HG02870 (cell line): ENCODE data around the gene LSM5.
A peak's percentile ranks its signal among the peaks of the same experiment; 100 is the strongest.
"Not testable (repeated sequence)": the region's sequence is repeated elsewhere in the genome, so short reads cannot be mapped to it uniquely, and the experiment has no call there.

Source experiments
- ATAC-seq: cut with Tn5 transposase; IDR thresholded peaks from one replicate; pipeline ENCODE4 v1.9.1; 2021; ENCODE audit warnings: mild to moderate bottlenecking, moderate library complexity; ENCODE audit not compliant: unreplicated experiment

Gene LSM5

DNA sequence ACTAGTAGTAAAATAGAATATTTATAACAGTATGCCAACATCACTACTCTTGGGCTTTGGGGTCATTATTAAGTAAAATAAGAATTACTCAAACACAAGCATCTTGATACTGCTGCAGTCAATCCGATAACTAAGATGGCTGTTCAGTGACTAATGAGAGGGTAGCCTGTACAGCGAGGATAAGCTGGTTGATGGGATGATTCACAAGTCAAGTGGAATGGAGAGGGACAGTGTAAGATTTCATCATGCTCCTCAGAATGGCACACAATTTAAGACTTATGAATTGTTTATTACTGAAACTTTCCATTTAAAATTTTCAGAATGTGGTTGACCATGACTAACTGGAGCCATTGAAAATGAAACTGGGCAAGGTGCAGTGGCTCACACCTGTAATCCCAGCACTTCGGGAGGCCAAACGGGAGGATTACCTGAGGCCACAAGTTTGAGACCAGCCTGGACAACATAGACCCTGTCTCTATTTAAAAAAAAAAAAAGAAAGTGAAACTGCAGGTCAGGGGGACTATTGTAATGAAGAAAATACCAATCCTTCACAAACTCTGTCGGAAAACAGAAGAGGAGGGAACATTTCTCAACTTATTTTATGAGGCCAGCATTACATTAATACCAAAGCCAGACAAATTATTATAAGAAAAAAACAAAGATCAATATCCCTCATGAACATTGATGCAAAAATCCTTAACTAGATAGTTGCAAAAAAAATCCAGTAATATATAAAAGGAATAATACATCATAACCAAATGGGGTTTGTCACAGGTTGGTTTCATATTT lies 16.3 kb upstream of the LSM5 start:
- peak; percentile 81 for ATAC-seq

GRCh38 chr7:32502728-32503127 lies 12.5 kb upstream of the LSM5 start:
- ATAC-seq = no peak

GRCh38 chr7:32501522-32501921 lies 11.3 kb upstream of the LSM5 start:
- ATAC-seq = no peak

- peak; percentile 69 for ATAC-seq
These were observed 10.8 kb upstream of the LSM5 start for GRCh38 chr7:32500922-32501341.

GRCh38 chr7:32500216-32500615 lies 10.0 kb upstream of the LSM5 start:
- not testable (repeated sequence) for ATAC-seq

GRCh38 chr7:32499755-32500154 lies 9.6 kb upstream of the LSM5 start:
- not testable (repeated sequence) for ATAC-seq

GRCh38 chr7:32496052-32496813 lies 6.1 kb upstream of the LSM5 start:
- no peak for ATAC-seq

DNA sequence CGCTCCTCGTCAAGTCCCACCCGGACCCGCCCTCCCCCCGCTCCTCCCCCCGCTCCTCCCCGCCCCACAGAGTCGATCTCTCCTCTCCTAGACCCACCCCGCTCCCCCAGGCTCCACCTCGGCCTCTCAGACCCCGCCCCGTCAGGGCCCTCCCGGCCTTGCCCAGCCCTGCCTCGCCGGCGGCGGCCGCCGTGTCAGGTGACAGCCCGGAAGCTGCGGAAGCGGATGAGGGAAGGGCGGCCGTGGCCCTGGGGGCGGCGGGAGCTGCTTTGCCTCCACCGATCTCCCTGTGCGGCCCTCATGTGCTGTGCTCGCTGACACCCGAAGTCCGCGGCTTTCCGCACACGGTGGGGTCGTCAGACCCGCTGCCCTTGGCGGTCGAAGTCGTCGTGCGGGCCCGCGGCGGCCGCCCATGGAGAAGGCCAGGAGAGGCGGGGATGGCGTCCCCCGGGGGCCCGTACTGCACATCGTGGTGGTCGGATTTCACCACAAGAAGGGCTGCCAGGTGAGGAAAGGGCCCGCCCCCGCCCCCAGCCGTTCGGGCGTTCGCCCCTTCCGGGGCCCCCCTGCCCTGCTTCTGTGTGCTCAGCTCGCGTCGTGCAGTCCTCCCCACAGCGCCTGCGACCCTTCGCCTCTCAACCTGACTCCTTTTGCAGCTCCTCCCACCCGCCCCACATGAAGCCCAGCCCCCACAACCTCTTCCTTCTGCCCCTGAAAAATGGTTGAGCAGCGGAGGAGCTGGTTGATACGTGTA lies 5.3 kb upstream of the LSM5 start, which contains the start of gene AVL9:
TSS of gene AVL9 (plus strand) at position 192 of the 754 bp plus-strand sequence. CDS start at position 413, 221 bp downstream.
- peak; percentile 88 for ATAC-seq

- no peak for ATAC-seq
These were observed 4.7 kb upstream of the LSM5 start for GRCh38 chr7:32494946-32495297.

DNA sequence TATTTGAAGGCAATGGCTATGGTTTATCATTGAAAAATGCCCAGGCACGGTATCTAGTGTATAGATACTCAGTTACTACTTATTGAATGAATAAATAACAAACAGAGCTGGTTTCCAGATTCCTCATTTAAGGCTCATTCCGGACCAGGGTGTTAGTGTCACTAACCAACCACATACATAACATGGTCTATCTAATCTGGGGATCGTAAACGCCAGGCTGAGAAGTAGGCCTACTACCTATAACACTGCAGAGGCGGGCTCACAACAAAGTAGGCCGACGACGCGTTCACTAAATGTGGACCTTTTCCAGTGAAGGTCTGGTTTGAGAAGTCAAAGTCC lies 423 bp downstream of the LSM5 start:
- ATAC-seq = no peak

DNA sequence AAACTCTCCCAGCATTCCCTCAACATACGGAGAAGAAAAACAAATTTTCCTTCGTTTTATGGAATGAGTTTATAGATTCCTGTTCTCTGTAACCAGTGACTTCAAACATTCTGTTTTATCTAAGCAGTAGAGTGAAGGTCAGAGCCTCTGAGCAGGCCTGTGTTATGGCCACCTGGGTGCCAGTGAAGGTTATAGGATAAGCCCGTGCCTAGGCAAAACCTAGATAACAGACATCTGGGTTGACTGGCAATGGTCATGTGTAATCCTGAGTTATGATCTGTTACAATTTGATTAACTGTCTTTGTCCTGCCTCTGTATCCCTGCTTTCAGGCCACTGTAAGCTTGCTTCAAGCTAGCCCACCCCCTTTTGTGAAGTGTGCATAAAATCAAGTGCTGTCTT lies 8.3 kb downstream of the LSM5 start:
- no peak for ATAC-seq

DNA sequence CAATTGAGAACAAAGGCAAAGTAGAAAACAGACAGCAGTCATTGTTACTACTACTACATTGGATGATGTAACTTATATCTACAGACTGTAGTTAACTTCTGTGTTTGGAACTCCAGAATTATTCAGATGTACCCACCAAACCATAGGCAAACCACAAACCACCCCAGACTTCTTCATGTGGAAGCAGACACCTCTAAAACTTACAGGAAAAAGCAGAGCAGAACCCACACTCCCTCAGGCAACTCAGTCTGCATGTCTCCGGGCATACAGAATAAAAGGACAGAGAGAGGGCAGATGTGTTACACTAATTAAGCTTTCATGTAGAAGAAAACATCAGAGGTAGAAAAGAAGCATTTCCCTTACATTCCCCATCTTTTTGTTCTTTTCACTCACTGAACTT lies 9.0 kb downstream of the LSM5 start:
- no peak for ATAC-seq

GRCh38 chr7:32479574-32480200 lies 10.5 kb downstream of the LSM5 start:
- peak; percentile 60 for ATAC-seq

GRCh38 chr7:32477649-32477980 lies 12.6 kb downstream of the LSM5 start:
- no peak for ATAC-seq

- ATAC-seq = no peak
These were observed 13.1 kb downstream of the LSM5 start for GRCh38 chr7:32476816-32477648.

DNA sequence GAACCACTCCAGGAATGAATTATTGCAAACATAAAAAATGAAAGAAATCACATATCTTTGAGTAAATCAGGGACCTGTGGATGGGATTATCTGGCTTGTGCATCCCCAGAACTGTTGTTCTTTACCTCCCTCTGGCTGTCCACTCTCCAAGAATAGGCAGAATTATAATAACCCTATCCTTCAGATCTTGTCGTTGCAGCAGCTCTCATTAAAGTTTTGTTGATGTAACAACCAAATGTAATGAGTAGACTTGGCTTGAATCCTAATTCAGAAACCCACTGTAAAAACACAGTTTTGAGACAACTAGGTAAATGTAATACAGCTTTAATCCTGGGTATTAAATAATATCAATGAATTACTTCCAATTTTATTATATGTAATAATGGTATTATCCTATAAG lies 16.2 kb downstream of the LSM5 start:
- no peak for ATAC-seq

GRCh38 chr7:32472015-32472414 lies 18.2 kb downstream of the LSM5 start:
- no peak for ATAC-seq

- ATAC-seq = no peak
These were observed 19.3 kb downstream of the LSM5 start for GRCh38 chr7:32470871-32471270.

DNA sequence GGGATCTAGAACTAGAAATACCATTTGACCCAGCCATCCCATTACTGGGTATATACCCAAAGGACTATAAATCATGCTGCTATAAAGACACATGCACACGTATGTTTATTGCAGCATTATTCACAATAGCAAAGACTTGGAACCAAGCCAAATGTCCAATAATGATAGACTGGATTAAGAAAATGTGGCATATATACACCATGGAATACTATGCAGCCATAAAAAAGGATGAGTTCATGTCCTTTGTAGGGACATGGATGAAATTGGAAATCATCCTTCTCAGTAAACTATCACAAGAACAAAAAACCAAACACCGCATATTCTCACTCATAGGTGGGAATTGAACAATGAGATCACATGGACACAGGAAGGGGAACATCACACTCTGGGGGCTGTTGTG lies 20.2 kb downstream of the LSM5 start:
- ATAC-seq = not testable (repeated sequence)

GRCh38 chr7:32464641-32465416 lies 25.4 kb downstream of the LSM5 start:
- not testable (repeated sequence) for ATAC-seq
